ENCODE measurements around the gene PLCZ1. TPM values are rescaled to one million over a fixed set of nuclear protein-coding genes. Genes with fewer than 3 reads are reported as not detected.

PLCZ1 gene
- total and polyA plus RNA-seq, 2 donors (not counting 3 experiments of a cell fraction or from before 2014, with no cell fraction given) = not detected

DNA sequence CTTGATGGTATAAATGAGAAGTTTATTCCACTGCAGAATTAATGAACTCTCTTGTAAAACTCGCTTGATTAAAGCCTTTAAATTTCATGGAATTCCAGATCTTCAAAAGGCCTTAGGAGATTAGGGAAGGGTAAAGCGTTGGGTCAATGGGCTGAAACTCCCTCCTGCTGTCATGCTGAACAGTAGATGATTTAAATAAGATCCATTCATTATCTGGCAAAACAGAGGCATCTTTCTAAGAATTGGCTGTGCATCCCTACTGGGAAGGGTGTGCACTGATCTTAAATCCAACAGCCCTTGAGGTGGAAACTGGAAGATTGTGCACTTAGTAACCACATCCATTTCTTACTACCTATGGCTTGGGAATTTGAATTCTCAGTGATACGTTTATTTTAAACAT is 56.0 kb downstream of the PLCZ1 start:
- no peak for DNase-seq (ENCODE audit: low read depth, low spot score)
- Histone ChIP-seq H3K9ac (replicated peaks; ENCODE audit: extremely low read depth, insufficient read depth, low read length) (no peak overlapping the region), H3K79me2 (ENCODE audit: control insufficient read depth, insufficient read depth, low read length) (no peaks in the 10 kb centered on the region), H4K20me1 (replicated peaks; ENCODE audit: control insufficient read depth, extremely low read depth, insufficient read depth, low read length) (no peaks in the 10 kb centered on the region), H3K9me3 (replicated peaks; ENCODE audit: control insufficient read depth, insufficient read depth, low read length) (no peaks in the 10 kb centered on the region), H3K36me3 (ENCODE audit: control insufficient read depth in 2 of 2, extremely low read depth in 1 of 2, insufficient read depth in 2 of 2, low read length in 2 of 2) (no peaks in the 10 kb centered on the region), H3K27ac (ENCODE audit: insufficient read depth, low read depth, low read length) (no peak overlapping the region), H2AFZ (ENCODE audit: low read depth, low read length) (no peak overlapping the region), H3K4me2 (ENCODE audit: insufficient read depth, low read length) (no peak overlapping the region), H3K27me3 (ENCODE audit: control insufficient read depth in 2 of 2, insufficient read depth in 2 of 2, low read length in 2 of 2) (no peaks in the 10 kb centered on the region), H3K4me1 (ENCODE audit: control insufficient read depth, extremely low read depth, insufficient read depth, low read length) (no peaks in the 10 kb centered on the region), H3K9me1 (replicated peaks; ENCODE audit: control insufficient read depth, extremely low read depth, insufficient read depth, low read length) (no peaks in the 10 kb centered on the region), H3K4me3 (replicated peaks in 1 of 3; ENCODE audit: insufficient read depth in 1 of 3, low read depth in 1 of 3, low read length in 3 of 3) (no peak overlapping the region)
- no TSS peak for BruUV-seq (replicated peaks)
- CTCF ChIA-PET = no interaction called here
- intact Hi-C loops (cut with micrococcal nuclease) = no loop called here
- TF ChIP-seq GATA2 (IDR thresholded peaks at IDR 0.05; ENCODE audit: insufficient read depth, insufficient read length, low read depth, low read length) = no peak
- TF ChIP-seq, protein P1, sequence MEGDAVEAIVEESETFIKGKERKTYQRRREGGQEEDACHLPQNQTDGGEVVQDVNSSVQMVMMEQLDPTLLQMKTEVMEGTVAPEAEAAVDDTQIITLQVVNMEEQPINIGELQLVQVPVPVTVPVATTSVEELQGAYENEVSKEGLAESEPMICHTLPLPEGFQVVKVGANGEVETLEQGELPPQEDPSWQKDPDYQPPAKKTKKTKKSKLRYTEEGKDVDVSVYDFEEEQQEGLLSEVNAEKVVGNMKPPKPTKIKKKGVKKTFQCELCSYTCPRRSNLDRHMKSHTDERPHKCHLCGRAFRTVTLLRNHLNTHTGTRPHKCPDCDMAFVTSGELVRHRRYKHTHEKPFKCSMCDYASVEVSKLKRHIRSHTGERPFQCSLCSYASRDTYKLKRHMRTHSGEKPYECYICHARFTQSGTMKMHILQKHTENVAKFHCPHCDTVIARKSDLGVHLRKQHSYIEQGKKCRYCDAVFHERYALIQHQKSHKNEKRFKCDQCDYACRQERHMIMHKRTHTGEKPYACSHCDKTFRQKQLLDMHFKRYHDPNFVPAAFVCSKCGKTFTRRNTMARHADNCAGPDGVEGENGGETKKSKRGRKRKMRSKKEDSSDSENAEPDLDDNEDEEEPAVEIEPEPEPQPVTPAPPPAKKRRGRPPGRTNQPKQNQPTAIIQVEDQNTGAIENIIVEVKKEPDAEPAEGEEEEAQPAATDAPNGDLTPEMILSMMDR (IDR thresholded peaks at IDR 0.05; ENCODE audit: extremely low read depth in 1 of 2, insufficient read depth in 1 of 2, low read depth in 1 of 2, low read length in 2 of 2) = no peak
- no peak for TF ChIP-seq EZH2 (IDR thresholded peaks at IDR 0.05; ENCODE audit: borderline replicate concordance, low read depth, low read length, severe bottlenecking)
- no peak for TF ChIP-seq MAX (IDR thresholded peaks at IDR 0.05; ENCODE audit: insufficient read depth, insufficient read length)
- TF ChIP-seq MYC (IDR thresholded peaks at IDR 0.05; ENCODE audit: low read depth, low read length) = no peak
- TF ChIP-seq POLR2A (IDR thresholded peaks at IDR 0.05; ENCODE audit: low read depth, low read length) = no peak
- TF ChIP-seq POLR2AphosphoS5 (IDR thresholded peaks at IDR 0.05; ENCODE audit: insufficient read depth, low read depth, low read length) = no peak
- TF ChIP-seq JUN (IDR thresholded peaks at IDR 0.05; ENCODE audit: borderline replicate concordance, insufficient read depth, insufficient read length, low read depth) = no peak
- TF ChIP-seq FOS (IDR thresholded peaks at IDR 0.05; ENCODE audit: borderline replicate concordance, insufficient read depth, low read length) = no peak
- FAIRE-seq = no peak
- POLR2A ChIA-PET = no interaction called here
- dilution Hi-C loops (cut with MboI; ENCODE audit: extremely low pct_ligation_motif_present, low sequenced_read_pairs) = no loop called here
